Liver (tissue), 9 donors: Measurements from ENCODE around the gene KIAA0586. TPM values are rescaled to one million over a fixed set of nuclear protein-coding genes. Genes with fewer than 3 reads are reported as not detected.

Experiments
- DNase-seq: peaks from one replicate; pipeline ENCODE4 v3.0.0-alpha.2; 2017; ENCODE audit warnings: low spot score
- H3K27ac ChIP-seq, 2 donors: one replicate each; pipeline ENCODE4 v1.7.0; 2013; ENCODE audit warnings: inconsistent platforms in 2 of 2, low read length in 2 of 2, control low read depth in 1 of 2, low read depth in 1 of 2, mild to moderate bottlenecking in 1 of 2
- H3K27me3 ChIP-seq, 4 donors: one replicate each; pipeline versions ENCODE4 v1.6.1 to v1.7.0; 2013; ENCODE audit warnings: low read length in 3 of 4, inconsistent platforms in 1 of 4, mild to moderate bottlenecking in 1 of 4, moderate library complexity in 1 of 4; ENCODE audit not compliant: control insufficient read depth in 4 of 4, insufficient read depth in 4 of 4
- H3K36me3 ChIP-seq, 4 donors: one replicate each; pipeline versions ENCODE4 v1.6.1 to v1.7.0; 2013; ENCODE audit warnings: low read length in 3 of 4, mild to moderate bottlenecking in 3 of 4, low read depth in 1 of 4, moderate library complexity in 1 of 4; ENCODE audit not compliant: control insufficient read depth in 4 of 4, insufficient read depth in 3 of 4
- H3K4me1 ChIP-seq, 4 donors: one replicate each; pipeline versions ENCODE4 v1.6.1 to v1.7.0; 2013; ENCODE audit warnings: low read length in 3 of 4, mild to moderate bottlenecking in 3 of 4, moderate library complexity in 1 of 4; ENCODE audit not compliant: control insufficient read depth in 4 of 4, insufficient read depth in 4 of 4
- H3K4me3 ChIP-seq, 3 donors: one replicate each; pipeline versions ENCODE4 v1.6.1 to v1.7.0; 2013; ENCODE audit warnings: low read length in 3 of 3, control low read depth in 1 of 3, low read depth in 1 of 3, mild to moderate bottlenecking in 1 of 3
- H3K9ac ChIP-seq, 2 donors: one replicate each; pipeline ENCODE4 v1.7.0; 2013; ENCODE audit warnings: low read length in 2 of 2, mild to moderate bottlenecking in 2 of 2, moderate library complexity in 2 of 2, control low read depth in 1 of 2, low read depth in 1 of 2
- H3K9me3 ChIP-seq, 4 donors: one replicate each; pipeline versions ENCODE4 v1.6.1 to v1.7.0; 2013; ENCODE audit warnings: low read length in 3 of 4; ENCODE audit not compliant: control insufficient read depth in 4 of 4
- ATF3 ChIP-seq: IDR thresholded peaks from 2 replicates; pipeline ENCODE4 v1.6.1; 2016; ENCODE audit warnings: antibody characterized with exemption
- CTCF ChIP-seq: fragments of 150-350 bp; IDR thresholded peaks from 2 replicates; pipeline ENCODE4 v1.5.1; 2017; ENCODE audit warnings: improper control_type of control experiment, low read depth, low read length; ENCODE audit not compliant: missing input control
- EGR1 ChIP-seq, 2 donors: IDR thresholded peaks; 2 replicates each; pipeline ENCODE4 v1.6.1; 2016 to 2018; ENCODE audit warnings: antibody characterized with exemption in 2 of 2, low read depth in 2 of 2
- FOXA1 ChIP-seq: IDR thresholded peaks from 2 replicates; pipeline ENCODE4 v1.6.1; 2016; ENCODE audit warnings: antibody characterized with exemption
- FOXA2 ChIP-seq: IDR thresholded peaks from 2 replicates; pipeline ENCODE4 v1.6.1; 2016; ENCODE audit warnings: antibody characterized with exemption
- HNF4A ChIP-seq, 2 donors: conservative IDR thresholded peaks; 2 replicates each; pipeline ENCODE4 v1.6.1; 2016; ENCODE audit warnings: antibody characterized with exemption in 2 of 2, mild to moderate bottlenecking in 2 of 2
- HNF4G ChIP-seq: IDR thresholded peaks from 2 replicates; pipeline ENCODE4 v1.6.1; 2016; ENCODE audit warnings: antibody characterized with exemption
- JUND ChIP-seq, 2 donors: IDR thresholded peaks; 2 replicates each; pipeline ENCODE4 v1.6.1; 2016; ENCODE audit warnings: antibody characterized with exemption in 2 of 2
- MAX ChIP-seq: IDR thresholded peaks from 2 replicates; pipeline ENCODE4 v1.6.1; 2016; ENCODE audit warnings: antibody characterized with exemption
- NR2F2 ChIP-seq: IDR thresholded peaks from 2 replicates; pipeline ENCODE4 v1.6.1; 2016; ENCODE audit warnings: antibody characterized with exemption
- RAD21 ChIP-seq, 2 donors: IDR thresholded peaks; 2 replicates each; pipeline ENCODE4 v1.6.1; 2016; ENCODE audit warnings: antibody characterized with exemption in 2 of 2, mild to moderate bottlenecking in 2 of 2
- REST ChIP-seq: IDR thresholded peaks from 2 replicates; pipeline ENCODE4 v1.6.1; 2016; ENCODE audit warnings: antibody characterized with exemption, mild to moderate bottlenecking
- SP1 ChIP-seq: IDR thresholded peaks from 2 replicates; pipeline ENCODE4 v1.6.1; 2018; ENCODE audit warnings: antibody characterized with exemption, mild to moderate bottlenecking
- TAF1 ChIP-seq: conservative IDR thresholded peaks from 2 replicates; pipeline ENCODE4 v1.6.1; 2016; ENCODE audit warnings: antibody characterized with exemption, mild to moderate bottlenecking
- YY1 ChIP-seq: IDR thresholded peaks from 2 replicates; pipeline ENCODE4 v1.6.1; 2016; ENCODE audit warnings: antibody characterized with exemption, mild to moderate bottlenecking
- WGBS: extraction: QIAGEN DNeasy Blood & Tissue Kit; methylation state at CpG from one replicate; pipeline ENCODE4 v1.1.7; 2013; 5-methylcytosine and 5-hydroxymethylcytosine counted together
- polyA plus RNA-seq, 2 donors: library from polyadenylated mRNA; stranded (reverse) in 1 of 2; unstranded in 1 of 2; fragments of 200-250 nt in 1 of 2; fragments of >200 nt in 1 of 2; fragmentation: Nextera tagmentation in 1 of 2; extraction: Ambion mirVana in 1 of 2; gene quantifications; one replicate each; pipeline versions ENCODE4 v1.2.1 to v1.2.3, GENCODE V29; 2013 to 2015
- total RNA-seq, 2 donors: library from RNA; depleted of rRNA; stranded (reverse); fragments of >200 nt; gene quantifications; one replicate each; pipeline ENCODE4 v1.2.3, GENCODE V29; 2014
- donor health status: healthy.
- donor health status: healthy.
- donor health status: healthy.
- donor health status: healthy.
- donor health status: healthy.

KIAA0586 gene
- total and polyA plus RNA-seq, 4 donors, result 3.6 to 18.2 (median 7.8) TPM

- H3K27me3 ChIP-seq, result no peaks in the 10 kb centered on the region
- H3K27ac ChIP-seq, result no peak overlapping the region
- no peaks in the 10 kb centered on the region for H3K9me3 ChIP-seq
- DNase-seq, result no peak
- H3K4me1 ChIP-seq, result no peaks in the 10 kb centered on the region
- no peak for TF ChIP-seq HNF4A (conservative IDR thresholded peaks at IDR 0.05)
- no peak for TF ChIP-seq HNF4G
- no peak for TF ChIP-seq NR2F2
- TF ChIP-seq RAD21 (IDR thresholded peaks at IDR 0.05), result no peak
- no peak for TF ChIP-seq YY1
- no peak for TF ChIP-seq FOXA2
- no peak for TF ChIP-seq FOXA1
- no peak for TF ChIP-seq JUND (IDR thresholded peaks at IDR 0.05)
- no peak for TF ChIP-seq REST
- no peak for TF ChIP-seq SP1
- TF ChIP-seq EGR1 (IDR thresholded peaks at IDR 0.05; ENCODE audit: low read depth in 2 of 2), result no peak
- TF ChIP-seq ATF3, result no peak
- no peak for TF ChIP-seq TAF1
- no peak for TF ChIP-seq CTCF
- TF ChIP-seq MAX, result no peak
- no peak overlapping the region for H3K4me3 ChIP-seq
- no peaks in the 10 kb centered on the region for H3K36me3 ChIP-seq
- no peak overlapping the region for H3K9ac ChIP-seq
- WGBS, result 98% methylated on average over 3 of the region's 3 CpGs
Measured at GRCh38 chr14:58553959-58554358, 126.4 kb downstream of the KIAA0586 start.

GRCh38 chr14:58555647-58556046 lies 128.1 kb downstream of the KIAA0586 start:
- Histone ChIP-seq H3K36me3 (no peaks in the 10 kb centered on the region), H3K9ac (no peak overlapping the region), H3K4me3 (no peak overlapping the region), H3K27me3 (no peaks in the 10 kb centered on the region), H3K4me1 (no peaks in the 10 kb centered on the region), H3K9me3 (no peaks in the 10 kb centered on the region), H3K27ac (no peak overlapping the region)
- TF ChIP-seq YY1 (no peak), TAF1 (no peak), ATF3 (no peak), JUND (IDR thresholded peaks at IDR 0.05) (no peak), HNF4G (no peak), HNF4A (conservative IDR thresholded peaks at IDR 0.05) (no peak), EGR1 (IDR thresholded peaks at IDR 0.05; ENCODE audit: low read depth in 2 of 2) (no peak)
- DNase-seq, result no peak
